ENCODE measurements around the gene FLT3LG. TPM values are rescaled to one million over a fixed set of nuclear protein-coding genes. Genes with fewer than 3 reads are reported as not detected.
A peak's percentile ranks its signal among the peaks of the same experiment; 100 is the strongest.

The FLT3LG gene, protein sequence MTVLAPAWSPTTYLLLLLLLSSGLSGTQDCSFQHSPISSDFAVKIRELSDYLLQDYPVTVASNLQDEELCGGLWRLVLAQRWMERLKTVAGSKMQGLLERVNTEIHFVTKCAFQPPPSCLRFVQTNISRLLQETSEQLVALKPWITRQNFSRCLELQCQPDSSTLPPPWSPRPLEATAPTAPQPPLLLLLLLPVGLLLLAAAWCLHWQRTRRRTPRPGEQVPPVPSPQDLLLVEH
- 1 to 10 TPM; 1.1 to 2.6 TPM for total RNA-seq

DNA sequence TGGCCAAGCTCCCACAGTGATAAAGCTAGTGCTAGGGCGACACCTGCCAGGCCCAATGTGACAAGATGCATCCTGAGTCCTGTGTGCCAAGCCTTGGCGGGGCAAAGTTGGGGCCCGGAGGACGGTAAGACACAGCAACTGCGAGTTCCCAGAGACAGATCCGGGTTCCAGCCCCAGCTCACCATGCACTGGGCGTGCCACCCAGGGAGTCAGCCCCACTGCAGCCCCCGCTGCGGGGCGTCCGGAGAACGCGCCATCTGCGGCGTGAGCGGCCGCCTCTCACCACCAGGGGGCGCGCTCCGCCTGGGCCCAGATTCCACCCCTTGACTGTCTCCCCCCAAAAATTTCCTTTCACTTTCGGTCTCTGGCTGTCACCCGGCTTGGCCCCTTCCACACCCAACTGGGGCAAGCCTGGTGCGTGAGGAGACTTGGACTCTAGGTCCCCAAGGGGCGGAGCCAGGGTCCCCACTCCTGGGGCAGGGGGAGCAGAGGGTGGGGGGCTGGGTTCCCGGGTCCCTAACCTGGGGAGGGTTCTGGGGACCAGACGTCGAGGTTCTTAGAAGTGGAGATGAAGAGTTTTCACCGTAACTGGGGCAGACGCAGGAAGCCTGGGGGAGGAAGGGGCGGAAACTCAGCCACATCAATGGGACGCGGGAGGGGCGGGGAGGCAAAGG, at the start of gene FLT3LG:
FLT3LG (plus strand) TSS at position 348 of the 674 bp plus-strand sequence. CDS start 425 bp downstream, outside the sequence.
- Histone ChIP-seq H3K27ac (peak within 1 kb of the TSS; percentile 83 to 90), H3K4me3 (peak within 1 kb of the TSS; percentile 63 to 76), H3K4me1 (peaks cover 0 to 43% of the 10 kb centered on the region in 2 donors), H3K9me3 (no peaks in the 10 kb centered on the region), H3K36me3 (no peaks in the 10 kb centered on the region), H3K27me3 (no peaks in the 10 kb centered on the region)
- peak; percentile 82 for DNase-seq (ENCODE audit: low spot score)
- TF ChIP-seq, protein P1, sequence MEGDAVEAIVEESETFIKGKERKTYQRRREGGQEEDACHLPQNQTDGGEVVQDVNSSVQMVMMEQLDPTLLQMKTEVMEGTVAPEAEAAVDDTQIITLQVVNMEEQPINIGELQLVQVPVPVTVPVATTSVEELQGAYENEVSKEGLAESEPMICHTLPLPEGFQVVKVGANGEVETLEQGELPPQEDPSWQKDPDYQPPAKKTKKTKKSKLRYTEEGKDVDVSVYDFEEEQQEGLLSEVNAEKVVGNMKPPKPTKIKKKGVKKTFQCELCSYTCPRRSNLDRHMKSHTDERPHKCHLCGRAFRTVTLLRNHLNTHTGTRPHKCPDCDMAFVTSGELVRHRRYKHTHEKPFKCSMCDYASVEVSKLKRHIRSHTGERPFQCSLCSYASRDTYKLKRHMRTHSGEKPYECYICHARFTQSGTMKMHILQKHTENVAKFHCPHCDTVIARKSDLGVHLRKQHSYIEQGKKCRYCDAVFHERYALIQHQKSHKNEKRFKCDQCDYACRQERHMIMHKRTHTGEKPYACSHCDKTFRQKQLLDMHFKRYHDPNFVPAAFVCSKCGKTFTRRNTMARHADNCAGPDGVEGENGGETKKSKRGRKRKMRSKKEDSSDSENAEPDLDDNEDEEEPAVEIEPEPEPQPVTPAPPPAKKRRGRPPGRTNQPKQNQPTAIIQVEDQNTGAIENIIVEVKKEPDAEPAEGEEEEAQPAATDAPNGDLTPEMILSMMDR (IDR thresholded peaks at IDR 0.05): peak; percentile 98 to 100

DNA sequence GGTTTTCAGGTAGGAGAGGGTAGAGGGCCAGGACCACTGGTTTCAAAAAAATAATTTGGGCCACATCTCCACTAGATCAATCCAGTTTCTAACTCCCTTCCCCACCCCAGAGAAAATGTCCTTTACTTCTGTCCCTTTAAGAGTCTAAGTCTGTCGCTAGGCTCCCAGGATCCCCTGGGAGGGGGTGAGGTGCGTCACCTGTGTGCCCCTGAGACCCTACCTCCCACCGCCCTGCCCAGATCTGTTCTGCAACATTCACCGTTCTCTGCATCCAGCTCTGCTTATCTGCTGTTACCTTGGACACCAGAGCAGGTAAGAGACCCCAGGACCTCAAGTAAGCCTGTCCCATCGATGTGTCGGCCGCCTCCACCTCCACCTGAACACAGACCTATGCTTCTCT, 48.8 kb upstream of the FLT3LG start, which contains the start of gene GFY:
GFY (plus strand) TSS at position 211 of the 400 bp plus-strand sequence. CDS start 1,043 bp downstream, outside the sequence.
- Histone ChIP-seq H3K27me3 (peaks cover 53 to 64% of the 10 kb centered on the region in 2 donors), H3K36me3 (no peaks in the 10 kb centered on the region), H3K27ac (no peak within 1 kb of the TSS), H3K4me1 (peaks cover 0 to 45% of the 10 kb centered on the region in 2 donors), H3K4me3 (no peak within 1 kb of the TSS), H3K9me3 (no peaks in the 10 kb centered on the region)
- TF ChIP-seq, protein P1 (IDR thresholded peaks at IDR 0.05): no peak
- no peak for DNase-seq (ENCODE audit: low spot score)

DNA sequence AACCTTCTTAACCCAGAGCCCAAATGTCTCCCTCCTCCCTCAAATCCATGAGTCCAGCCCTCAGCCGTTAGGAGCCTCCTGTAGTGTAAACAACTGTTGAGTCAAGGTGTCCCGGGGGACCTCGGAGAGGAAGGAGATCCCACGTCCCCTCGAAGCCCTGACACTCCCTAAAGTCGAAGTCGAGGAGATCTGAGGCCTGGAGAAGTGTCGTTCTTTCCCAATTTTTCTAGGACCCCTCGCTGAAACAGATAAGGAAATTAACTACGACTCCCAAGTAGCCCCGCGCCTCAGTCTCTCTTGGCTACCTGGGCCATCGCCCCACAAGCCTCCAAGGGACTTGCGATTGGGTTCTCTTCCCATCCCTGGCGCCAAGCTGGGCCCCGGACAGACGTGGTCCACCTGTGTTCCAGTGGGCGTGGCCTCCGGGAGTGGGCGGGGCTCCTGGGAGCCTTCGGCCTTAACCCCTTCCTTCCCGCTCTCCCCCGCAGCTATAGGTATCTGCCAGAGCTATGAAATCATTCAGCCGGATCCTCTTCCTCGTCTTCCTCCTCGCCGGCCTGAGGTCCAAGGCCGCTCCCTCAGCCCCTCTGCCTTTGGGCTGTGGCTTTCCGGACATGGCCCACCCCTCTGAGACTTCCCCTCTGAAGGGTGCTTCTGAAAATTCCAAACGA, 48.0 kb upstream of the FLT3LG start:
- no peak overlapping the region for H3K4me3 ChIP-seq
- H3K4me1 ChIP-seq: peaks cover 0 to 39% of the 10 kb centered on the region in 2 donors
- no peak overlapping the region for H3K27ac ChIP-seq
- H3K36me3 ChIP-seq: no peaks in the 10 kb centered on the region
- TF ChIP-seq, protein P1 (IDR thresholded peaks at IDR 0.05): no peak
- no peak for DNase-seq (ENCODE audit: low spot score)
- H3K9me3 ChIP-seq: no peaks in the 10 kb centered on the region
- peaks cover 53 to 63% of the 10 kb centered on the region in 2 donors for H3K27me3 ChIP-seq

DNA sequence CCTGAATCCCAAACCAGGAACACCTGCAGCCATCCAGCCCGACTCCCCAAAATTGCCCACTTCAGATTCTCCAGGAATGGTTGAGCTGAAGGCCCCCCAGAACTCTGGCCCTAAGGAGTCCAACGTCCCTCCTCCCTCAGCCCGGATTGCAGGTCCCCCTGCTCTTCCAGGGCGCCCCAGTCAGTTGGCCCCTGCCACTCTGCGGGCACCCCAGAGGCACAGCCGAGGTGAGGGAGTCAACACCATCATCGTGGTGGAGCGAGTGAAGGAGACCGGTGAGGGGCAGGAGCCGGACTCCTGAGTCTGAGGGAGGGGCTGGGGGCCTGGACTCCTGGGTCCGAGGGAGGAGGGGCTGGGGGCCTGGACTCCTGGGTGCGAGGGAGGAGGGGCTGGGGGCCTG, 46.7 kb upstream of the FLT3LG start:
- peaks cover 46 to 65% of the 10 kb centered on the region in 2 donors for H3K27me3 ChIP-seq
- TF ChIP-seq, protein P1 (IDR thresholded peaks at IDR 0.05): no peak
- H3K4me1 ChIP-seq: peaks cover 0 to 31% of the 10 kb centered on the region in 2 donors
- H3K36me3 ChIP-seq: no peaks in the 10 kb centered on the region
- no peak overlapping the region for H3K4me3 ChIP-seq
- H3K9me3 ChIP-seq: no peaks in the 10 kb centered on the region
- DNase-seq (ENCODE audit: low spot score): no peak
- no peak overlapping the region for H3K27ac ChIP-seq

DNA sequence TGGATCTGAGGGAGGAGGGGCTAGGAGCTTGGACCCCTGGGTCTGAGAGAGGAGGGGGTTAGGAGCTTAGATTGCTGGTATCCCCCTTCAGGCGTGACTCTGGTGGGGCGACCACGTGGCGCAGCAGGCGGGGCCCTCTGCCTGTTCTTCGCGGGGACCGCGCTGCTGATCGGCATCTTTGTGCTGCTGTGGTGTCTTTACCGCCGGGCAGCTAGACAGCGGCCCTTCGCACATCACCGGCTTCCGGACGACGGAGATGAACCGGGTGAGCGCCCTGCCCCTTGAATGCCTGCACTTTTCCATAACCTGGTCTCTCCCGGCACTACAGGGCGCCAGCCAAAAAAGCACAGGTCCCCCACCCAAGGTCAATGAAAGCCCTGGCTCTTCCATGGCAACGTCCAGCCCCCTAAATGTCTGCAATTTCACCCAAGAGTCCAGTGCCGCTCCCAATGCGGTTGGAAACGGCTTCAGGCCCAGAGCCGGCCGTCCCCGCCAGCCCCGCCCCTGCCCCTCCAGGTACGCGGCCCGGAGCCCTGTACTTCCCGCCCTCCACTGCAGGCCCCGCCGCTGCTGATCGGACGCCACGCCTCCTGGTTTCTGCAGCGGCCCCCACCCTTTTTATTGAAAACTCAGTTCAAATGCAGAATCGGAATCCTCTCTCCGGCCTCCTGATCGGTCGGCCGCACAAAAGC, 46.0 kb upstream of the FLT3LG start:
- H3K9me3 ChIP-seq: no peaks in the 10 kb centered on the region
- no peaks in the 10 kb centered on the region for H3K36me3 ChIP-seq
- H3K4me3 ChIP-seq: peak overlapping the region in 1 of 2 donors; percentile 5
- H3K27me3 ChIP-seq: peaks cover 49 to 65% of the 10 kb centered on the region in 2 donors
- H3K4me1 ChIP-seq: peaks cover 0 to 28% of the 10 kb centered on the region in 2 donors
- DNase-seq (ENCODE audit: low spot score): no peak
- no peak overlapping the region for H3K27ac ChIP-seq
- TF ChIP-seq, protein P1 (IDR thresholded peaks at IDR 0.05): no peak

Measured in right atrium auricular region (tissue), 2 donors.